Measurements from ENCODE around the gene ZNF397. TPM values are rescaled to one million over a fixed set of nuclear protein-coding genes. Genes with fewer than 3 reads are reported as not detected.
A peak's percentile ranks its signal among the peaks of the same experiment; 100 is the strongest.

Gene ZNF397
- total RNA-seq, 2 experiments from 2014 or later = 8.0 to 15.6 TPM

GRCh38 chr18:35223797-35224196 is 17.0 kb upstream of the ZNF397 start:
- TF ChIP-seq, protein P1, sequence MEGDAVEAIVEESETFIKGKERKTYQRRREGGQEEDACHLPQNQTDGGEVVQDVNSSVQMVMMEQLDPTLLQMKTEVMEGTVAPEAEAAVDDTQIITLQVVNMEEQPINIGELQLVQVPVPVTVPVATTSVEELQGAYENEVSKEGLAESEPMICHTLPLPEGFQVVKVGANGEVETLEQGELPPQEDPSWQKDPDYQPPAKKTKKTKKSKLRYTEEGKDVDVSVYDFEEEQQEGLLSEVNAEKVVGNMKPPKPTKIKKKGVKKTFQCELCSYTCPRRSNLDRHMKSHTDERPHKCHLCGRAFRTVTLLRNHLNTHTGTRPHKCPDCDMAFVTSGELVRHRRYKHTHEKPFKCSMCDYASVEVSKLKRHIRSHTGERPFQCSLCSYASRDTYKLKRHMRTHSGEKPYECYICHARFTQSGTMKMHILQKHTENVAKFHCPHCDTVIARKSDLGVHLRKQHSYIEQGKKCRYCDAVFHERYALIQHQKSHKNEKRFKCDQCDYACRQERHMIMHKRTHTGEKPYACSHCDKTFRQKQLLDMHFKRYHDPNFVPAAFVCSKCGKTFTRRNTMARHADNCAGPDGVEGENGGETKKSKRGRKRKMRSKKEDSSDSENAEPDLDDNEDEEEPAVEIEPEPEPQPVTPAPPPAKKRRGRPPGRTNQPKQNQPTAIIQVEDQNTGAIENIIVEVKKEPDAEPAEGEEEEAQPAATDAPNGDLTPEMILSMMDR (conservative IDR thresholded peaks at IDR 0.05; ENCODE audit: low read length) = no peak
- TF ChIP-seq EZH2phosphoT487 (IDR thresholded peaks at IDR 0.05; ENCODE audit: borderline replicate concordance, low read depth, low read length) = no peak
- Histone ChIP-seq H3K9me3 (ENCODE audit: low read length) (no peaks in the 10 kb centered on the region), H3K4me2 (ENCODE audit: low read length) (no peak overlapping the region), H4K20me1 (ENCODE audit: insufficient read depth, low read length) (no peaks in the 10 kb centered on the region), H3K27ac (ENCODE audit: low read depth, low read length, poor library complexity, severe bottlenecking) (no peak overlapping the region), H3K4me3 (ENCODE audit: low read depth, low read length, poor library complexity, severe bottlenecking) (no peak overlapping the region), H3K9me2 (ENCODE audit: insufficient read depth, low read length) (no peaks in the 10 kb centered on the region), H3K79me2 (ENCODE audit: insufficient read depth, low read depth, low read length) (no peaks in the 10 kb centered on the region), H2AFZ (ENCODE audit: low read length) (no peak overlapping the region), H3K4me1 (ENCODE audit: insufficient read depth, low read length, poor library complexity, severe bottlenecking) (no peaks in the 10 kb centered on the region), H3K36me3 (ENCODE audit: insufficient read depth, low read length) (no peaks in the 10 kb centered on the region)
- DNase-seq (ENCODE audit: low spot score) = no peak
- intact Hi-C loops (cut with micrococcal nuclease; ENCODE audit: unreplicated experiment) = no loop called here
- no TSS peak for BruUV-seq (replicated peaks)
- ChIA-PET POLR2A (no interaction called here), CTCF (ENCODE audit: unreplicated experiment) (no interaction called here)

GRCh38 chr18:35227254-35227653 is 13.6 kb upstream of the ZNF397 start:
- H3K27ac ChIP-seq (ENCODE audit: low read depth, low read length, poor library complexity, severe bottlenecking) = no peak overlapping the region
- H4K20me1 ChIP-seq (ENCODE audit: insufficient read depth, low read length) = no peaks in the 10 kb centered on the region
- H3K4me3 ChIP-seq (ENCODE audit: low read depth, low read length, poor library complexity, severe bottlenecking) = no peak overlapping the region
- DNase-seq (ENCODE audit: low spot score) = no peak
- CTCF ChIA-PET (ENCODE audit: unreplicated experiment) = no interaction called here
- H2AFZ ChIP-seq (ENCODE audit: low read length) = no peak overlapping the region
- POLR2A ChIA-PET = no interaction called here
- H3K4me1 ChIP-seq (ENCODE audit: insufficient read depth, low read length, poor library complexity, severe bottlenecking) = no peaks in the 10 kb centered on the region
- H3K4me2 ChIP-seq (ENCODE audit: low read length) = no peak overlapping the region
- TF ChIP-seq, protein P1 (conservative IDR thresholded peaks at IDR 0.05; ENCODE audit: low read length) = no peak
- no peak for TF ChIP-seq EZH2phosphoT487 (IDR thresholded peaks at IDR 0.05; ENCODE audit: borderline replicate concordance, low read depth, low read length)
- H3K9me3 ChIP-seq (ENCODE audit: low read length) = no peaks in the 10 kb centered on the region
- BruUV-seq (replicated peaks) = no TSS peak
- H3K36me3 ChIP-seq (ENCODE audit: insufficient read depth, low read length) = no peaks in the 10 kb centered on the region
- intact Hi-C loops (cut with micrococcal nuclease; ENCODE audit: unreplicated experiment) = no loop called here
- H3K9me2 ChIP-seq (ENCODE audit: insufficient read depth, low read length) = no peaks in the 10 kb centered on the region
- H3K79me2 ChIP-seq (ENCODE audit: insufficient read depth, low read depth, low read length) = no peaks in the 10 kb centered on the region

DNA sequence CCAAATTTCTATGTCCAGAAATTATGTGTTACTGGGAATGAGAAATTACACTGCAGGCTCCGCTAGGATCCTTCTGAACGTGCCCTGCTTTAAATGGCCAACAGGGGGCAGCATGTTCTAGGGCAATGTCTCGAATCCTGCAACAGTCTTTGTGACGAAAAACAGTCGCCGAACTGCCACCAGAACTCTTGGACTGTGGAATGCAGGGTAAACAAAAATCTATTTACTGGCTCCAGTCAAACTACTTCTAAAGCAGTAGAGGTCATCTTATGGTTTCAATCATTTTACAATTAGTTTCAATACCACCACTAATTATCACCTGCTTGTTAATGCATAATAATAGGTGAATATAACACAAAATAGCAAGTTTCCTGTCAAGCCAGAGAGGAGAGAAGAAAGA is 9.8 kb upstream of the ZNF397 start:
- peak overlapping the region; percentile 41 for H3K4me3 ChIP-seq (ENCODE audit: low read depth, low read length, poor library complexity, severe bottlenecking)

More for the DNA sequence above, 9.8 kb upstream of the ZNF397 start:
- Histone ChIP-seq H3K36me3 (ENCODE audit: insufficient read depth, low read length) (no peaks in the 10 kb centered on the region), H3K27ac (ENCODE audit: low read depth, low read length, poor library complexity, severe bottlenecking) (no peak overlapping the region), H3K4me2 (ENCODE audit: low read length) (peak overlapping the region; percentile 41; the same call in 1 of the 2 replicates), H4K20me1 (ENCODE audit: insufficient read depth, low read length) (no peaks in the 10 kb centered on the region), H3K9me3 (ENCODE audit: low read length) (no peaks in the 10 kb centered on the region), H3K9me2 (ENCODE audit: insufficient read depth, low read length) (no peaks in the 10 kb centered on the region), H3K79me2 (ENCODE audit: insufficient read depth, low read depth, low read length) (no peaks in the 10 kb centered on the region), H2AFZ (ENCODE audit: low read length) (peak overlapping the region; percentile 46; the same call in 1 of the 2 replicates), H3K4me1 (ENCODE audit: insufficient read depth, low read length, poor library complexity, severe bottlenecking) (no peaks in the 10 kb centered on the region)
- intact Hi-C loops (cut with micrococcal nuclease; ENCODE audit: unreplicated experiment) = loop anchor here (1.0 to 2.0 kb wide), 2 partner anchors 124 to 224 kb away; no protein-coding TSS in a partner anchor
- TF ChIP-seq EZH2phosphoT487 (IDR thresholded peaks at IDR 0.05; ENCODE audit: borderline replicate concordance, low read depth, low read length) = no peak
- TF ChIP-seq, protein P1 (conservative IDR thresholded peaks at IDR 0.05; ENCODE audit: low read length) = peak; percentile 81
- POLR2A ChIA-PET = interaction anchor here (1.0 kb wide), 1 partner anchor 207 kb away, joined by 3 read pairs; no protein-coding TSS in a partner anchor
- peak; percentile 69 for DNase-seq (ENCODE audit: low spot score)
- CTCF ChIA-PET (ENCODE audit: unreplicated experiment) = no interaction called here
- no TSS peak for BruUV-seq (replicated peaks)

All from OCI-LY7 (cell line).